HFFc6 (cell line): Measurements from ENCODE around the gene PDCD1LG2. TPM values are rescaled to one million over a fixed set of nuclear protein-coding genes. Genes with fewer than 3 reads are reported as not detected.
"Not testable (repeated sequence)": the region's sequence is repeated elsewhere in the genome, so short reads cannot be mapped to it uniquely, and the experiment has no call there.

ENCODE experiments used
- DNase-seq: peaks from one replicate; pipeline ENCODE4 v3.0.0-alpha.2; 2018
- H3K27ac Mint-ChIP-seq: 2 replicates; pipeline ENCODE4 v1.8.0; 2020; ENCODE audit warnings: mild to moderate bottlenecking, mixed read lengths
- H3K27me3 Mint-ChIP-seq: 2 replicates; pipeline ENCODE4 v1.8.0; 2021; ENCODE audit warnings: mild to moderate bottlenecking, moderate library complexity, mixed read lengths; ENCODE audit not compliant: insufficient read depth
- H3K36me3 Mint-ChIP-seq: 2 replicates; pipeline ENCODE4 v1.8.0; 2021; ENCODE audit warnings: low read depth, mixed read lengths
- H3K4me1 Mint-ChIP-seq: 2 replicates; pipeline ENCODE4 v1.8.0; 2020; ENCODE audit warnings: low read depth, mixed read lengths
- H3K4me3 Mint-ChIP-seq: 2 replicates; pipeline ENCODE4 v1.8.0; 2020; ENCODE audit warnings: mild to moderate bottlenecking, moderate library complexity, mixed read lengths
- H3K9me3 Mint-ChIP-seq: 2 replicates; pipeline ENCODE4 v1.8.0; 2020; ENCODE audit warnings: mild to moderate bottlenecking, mixed read lengths
- CTCF ChIP-seq: fragments of 200-600 bp; sonication (generic); IDR thresholded peaks from 2 replicates; pipeline ENCODE4 v1.5.0; 2021; ENCODE audit warnings: antibody characterized with exemption, mild to moderate bottlenecking
- total RNA-seq, 6 experiments: library from RNA; stranded (reverse); fragmentation: NEBNext Ultra II Directional; extraction: Animal tissue kit (Norgen Biotek cat#: 25700); gene quantifications; 2 replicates in 1 of 6; 3 replicates in 5 of 6; pipeline ENCODE4 v1.2.3, GENCODE V29; 2021

Gene PDCD1LG2
- total RNA-seq, 6 experiments from 2014 or later = 31.6 to 50.9 (median 42.6) TPM

- H3K4me1 Mint-ChIP-seq = peaks cover 43% of the 10 kb centered on the region
- no peak overlapping the region for H3K27ac Mint-ChIP-seq
- TF ChIP-seq CTCF = no peak
- H3K4me3 Mint-ChIP-seq = no peak overlapping the region
- H3K27me3 Mint-ChIP-seq = peaks cover 2% of the 10 kb centered on the region; the same call in 1 of the 2 replicates
- DNase-seq = no peak
- no peaks in the 10 kb centered on the region for H3K36me3 Mint-ChIP-seq
- no peaks in the 10 kb centered on the region; the same call in 1 of the 2 replicates for H3K9me3 Mint-ChIP-seq
Measured at GRCh38 chr9:5489630-5490490, 20.5 kb upstream of the PDCD1LG2 start.

GRCh38 chr9:5492965-5493678 lies 17.2 kb upstream of the PDCD1LG2 start:
- H3K9me3 Mint-ChIP-seq = no peaks in the 10 kb centered on the region; the same call in 1 of the 2 replicates

GRCh38 chr9:5493679-5494511 lies 16.4 kb upstream of the PDCD1LG2 start:
- DNase-seq = peak; percentile 90
- peak overlapping the region; percentile 48 for H3K4me3 Mint-ChIP-seq

More at GRCh38 chr9:5492965-5493678, 17.2 kb upstream of the PDCD1LG2 start:
- Mint-ChIP-seq H3K4me3 (peak overlapping the region; percentile 48), H3K27me3 (peaks cover 2% of the 10 kb centered on the region; the same call in 1 of the 2 replicates), H3K4me1 (peaks cover 56% of the 10 kb centered on the region), H3K27ac (peak overlapping the region; percentile 88), H3K36me3 (peaks cover 2% of the 10 kb centered on the region; the same call in 1 of the 2 replicates)
- no peak for DNase-seq
- no peak for TF ChIP-seq CTCF

GRCh38 chr9:5494765-5495164 lies 15.6 kb upstream of the PDCD1LG2 start:
- not testable (repeated sequence) for H3K36me3 Mint-ChIP-seq, H3K27ac Mint-ChIP-seq, H3K4me3 Mint-ChIP-seq

More at GRCh38 chr9:5493679-5494511, 16.4 kb upstream of the PDCD1LG2 start:
- Mint-ChIP-seq H3K27ac (peak overlapping the region; percentile 88), H3K4me1 (peaks cover 56% of the 10 kb centered on the region), H3K36me3 (peaks cover 5% of the 10 kb centered on the region; the same call in 1 of the 2 replicates), H3K27me3 (peaks cover 2% of the 10 kb centered on the region; the same call in 1 of the 2 replicates), H3K9me3 (no peaks in the 10 kb centered on the region; the same call in 1 of the 2 replicates)
- no peak for TF ChIP-seq CTCF

GRCh38 chr9:5499157-5499556 lies 11.2 kb upstream of the PDCD1LG2 start:
- H3K27ac Mint-ChIP-seq = 0 out of 2 replicates have a peak overlapping the region, but pooled peaks have one; percentile 6
- H3K36me3 Mint-ChIP-seq = peaks cover 14% of the 10 kb centered on the region
- H3K4me3 Mint-ChIP-seq = no peak overlapping the region
- H3K9me3 Mint-ChIP-seq = peaks cover 7% of the 10 kb centered on the region
- no peak for TF ChIP-seq CTCF
- DNase-seq = no peak
- H3K27me3 Mint-ChIP-seq = no peaks in the 10 kb centered on the region
- H3K4me1 Mint-ChIP-seq = peaks cover 65% of the 10 kb centered on the region

More at GRCh38 chr9:5494765-5495164, 15.6 kb upstream of the PDCD1LG2 start:
- DNase-seq, H3K27me3 Mint-ChIP-seq, H3K9me3 Mint-ChIP-seq: not testable (repeated sequence)
- H3K4me1 Mint-ChIP-seq = peaks cover 59% of the 10 kb centered on the region
